Stimulated activated CD8-positive, alpha-beta memory T cell treated with anti-CD3 and anti-CD28 coated beads, Interleukin-4, amount 100 ng/mL, for 4 hours (primary cell): ENCODE measurements around the gene ZNF710.

Experiments
- DNase-seq, 2 donors: peaks; one replicate each; pipeline ENCODE4 v3.0.0-alpha.2; 2020; ENCODE audit warnings: low read depth in 2 of 2, low spot score in 1 of 2

The ZNF710 gene

DNA sequence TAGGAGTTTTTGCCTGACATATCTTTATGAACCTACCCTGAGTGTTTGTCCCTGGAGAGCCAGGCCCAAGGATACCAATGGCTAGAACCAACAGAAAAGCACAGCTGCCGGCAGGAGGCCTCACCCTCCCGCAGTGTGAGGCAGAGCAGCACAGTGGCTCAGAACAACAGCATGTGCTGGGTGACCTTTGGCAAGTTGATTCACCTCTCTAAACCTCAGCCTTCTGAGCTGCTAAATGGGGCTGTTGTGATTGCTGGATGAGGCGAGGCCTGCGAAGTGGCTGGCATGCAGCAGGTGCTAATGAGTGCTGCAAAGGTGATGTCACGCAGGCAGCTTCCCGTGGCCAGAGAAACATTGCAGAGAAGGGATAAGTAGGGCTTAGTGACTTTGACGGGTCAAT, 77.8 kb downstream of the ZNF710 start:
- no peak for DNase-seq

DNA sequence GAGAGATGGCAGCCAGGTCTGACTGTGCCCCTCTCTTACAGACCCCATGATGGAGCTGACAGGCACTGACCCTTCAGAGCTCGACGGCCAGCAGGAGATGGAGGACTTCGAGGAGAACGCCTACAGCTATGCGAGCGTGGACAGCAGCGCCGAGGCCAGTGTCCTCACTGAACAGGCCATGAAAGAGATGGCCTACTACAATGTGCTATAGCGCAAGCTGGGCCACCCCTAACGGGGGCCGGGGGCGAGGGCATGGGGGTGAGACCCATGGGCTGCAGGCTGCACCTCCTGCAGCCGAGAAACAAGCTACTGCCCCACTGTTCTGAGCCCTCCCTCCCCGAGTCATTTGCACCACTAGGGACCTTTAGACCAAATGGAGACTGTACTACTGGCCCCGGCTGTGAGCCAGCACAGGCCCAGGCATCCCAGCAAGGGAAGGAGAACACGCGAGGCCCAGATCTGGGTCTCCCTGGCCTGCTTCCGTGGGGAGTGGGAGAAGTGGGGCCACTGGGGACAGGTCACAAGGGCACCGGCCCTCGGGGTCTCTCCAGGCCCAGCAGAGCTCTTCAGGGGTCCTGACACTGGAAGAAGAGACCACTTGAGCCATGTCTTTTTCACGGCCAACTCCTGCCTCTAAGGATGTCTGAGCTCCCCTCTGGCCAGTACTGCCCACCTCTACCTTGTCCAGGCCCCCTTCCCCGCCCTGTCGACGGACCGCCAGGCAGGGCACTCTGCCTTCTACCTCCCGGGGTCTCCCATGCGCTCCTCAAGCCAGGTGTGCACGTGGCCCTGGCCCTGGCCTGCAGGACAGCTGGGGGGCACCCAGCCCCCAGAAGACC, 78.7 kb downstream of the ZNF710 start:
- no peak for DNase-seq

DNA sequence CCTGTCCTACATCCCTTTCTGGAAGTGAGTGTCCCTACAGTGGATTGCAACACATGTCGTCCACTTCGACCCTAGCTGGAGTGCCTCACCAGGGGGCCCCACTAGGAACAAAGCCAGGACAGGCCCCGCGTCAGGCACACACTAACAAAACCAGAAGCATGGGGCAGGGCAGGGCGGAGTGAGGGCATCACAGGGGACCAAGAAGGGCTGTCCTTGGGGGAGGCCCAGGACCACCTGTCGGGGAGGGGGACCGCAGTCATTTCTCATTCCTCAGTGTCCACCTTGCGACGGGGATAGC, 79.3 kb downstream of the ZNF710 start:
- no peak for DNase-seq

DNA sequence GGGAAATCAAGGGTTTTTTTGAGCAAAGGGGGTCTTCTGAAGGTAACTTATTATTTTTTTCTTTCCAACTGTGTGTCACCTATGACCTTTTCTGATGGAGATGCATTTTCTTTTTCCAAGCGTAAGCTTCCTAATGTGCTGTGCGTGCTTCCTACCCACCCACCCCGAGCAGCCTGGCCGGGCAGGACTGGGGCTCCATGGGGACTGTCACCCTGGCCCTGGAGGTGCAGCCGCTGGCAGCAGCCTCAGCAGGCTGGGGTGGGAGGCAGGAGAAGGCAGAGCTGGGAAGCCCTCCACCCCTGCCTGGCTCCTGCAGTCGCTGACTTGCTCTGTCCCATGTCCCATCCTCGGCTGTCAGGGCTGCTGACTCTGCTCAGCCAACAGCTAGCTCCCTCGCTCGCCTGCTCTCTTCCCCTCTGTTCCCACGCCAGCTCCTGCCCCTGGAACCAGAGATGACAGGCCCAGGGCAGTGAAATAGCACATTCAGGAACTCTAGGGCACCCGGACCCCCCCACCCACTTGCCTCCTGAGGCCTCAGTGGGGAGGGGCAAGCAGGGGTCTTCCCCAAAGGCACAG, 79.8 kb downstream of the ZNF710 start:
- no peak for DNase-seq

DNA sequence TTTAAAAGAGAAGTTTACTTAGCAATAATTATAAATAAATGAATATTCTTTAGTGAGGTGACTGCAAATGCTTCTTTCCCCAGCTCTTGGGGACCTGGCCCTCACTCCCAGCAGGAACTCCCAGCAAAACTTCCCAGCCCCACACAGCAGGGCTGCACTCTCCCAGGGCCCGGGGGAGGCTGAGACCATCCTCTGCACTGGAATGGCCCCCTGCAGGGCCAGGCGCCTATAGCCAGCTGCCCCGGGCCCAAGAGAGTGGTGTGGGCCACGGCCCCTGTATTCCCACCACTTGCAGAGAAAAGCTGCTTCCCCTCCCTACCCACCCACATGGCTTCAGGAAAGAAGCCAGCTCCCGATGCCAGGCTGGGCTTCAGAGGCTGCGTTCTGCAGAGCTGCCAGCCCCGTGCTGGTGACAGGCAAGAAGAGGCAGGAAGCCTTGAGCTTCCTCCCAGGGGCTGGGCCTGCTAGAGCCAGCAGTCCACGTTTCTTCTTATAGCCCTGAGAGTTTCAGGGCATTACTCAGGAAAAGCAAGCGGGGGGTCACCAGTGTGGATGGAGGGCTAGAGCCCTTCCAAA, 81.1 kb downstream of the ZNF710 start:
- DNase-seq = no peak

DNA sequence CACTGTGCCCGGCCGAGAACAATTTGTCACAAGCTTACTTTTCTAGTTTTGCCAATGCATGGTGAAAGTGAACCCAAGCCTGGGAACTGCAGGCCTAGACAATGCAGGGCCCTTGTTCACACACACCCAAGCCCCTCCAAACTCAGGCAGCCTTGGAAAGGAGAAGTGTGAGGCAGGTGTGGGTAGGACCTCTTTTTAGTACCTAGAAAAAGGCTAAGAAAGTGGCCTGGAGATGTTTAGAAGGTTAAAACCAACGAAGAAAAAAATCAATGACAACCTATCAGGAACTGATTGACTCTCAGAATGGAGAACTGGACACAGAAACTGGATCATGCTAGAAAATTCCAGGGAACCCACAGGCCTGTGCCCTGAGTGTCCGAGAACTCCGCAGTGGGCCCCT, 82.3 kb downstream of the ZNF710 start:
- DNase-seq = no peak

DNA sequence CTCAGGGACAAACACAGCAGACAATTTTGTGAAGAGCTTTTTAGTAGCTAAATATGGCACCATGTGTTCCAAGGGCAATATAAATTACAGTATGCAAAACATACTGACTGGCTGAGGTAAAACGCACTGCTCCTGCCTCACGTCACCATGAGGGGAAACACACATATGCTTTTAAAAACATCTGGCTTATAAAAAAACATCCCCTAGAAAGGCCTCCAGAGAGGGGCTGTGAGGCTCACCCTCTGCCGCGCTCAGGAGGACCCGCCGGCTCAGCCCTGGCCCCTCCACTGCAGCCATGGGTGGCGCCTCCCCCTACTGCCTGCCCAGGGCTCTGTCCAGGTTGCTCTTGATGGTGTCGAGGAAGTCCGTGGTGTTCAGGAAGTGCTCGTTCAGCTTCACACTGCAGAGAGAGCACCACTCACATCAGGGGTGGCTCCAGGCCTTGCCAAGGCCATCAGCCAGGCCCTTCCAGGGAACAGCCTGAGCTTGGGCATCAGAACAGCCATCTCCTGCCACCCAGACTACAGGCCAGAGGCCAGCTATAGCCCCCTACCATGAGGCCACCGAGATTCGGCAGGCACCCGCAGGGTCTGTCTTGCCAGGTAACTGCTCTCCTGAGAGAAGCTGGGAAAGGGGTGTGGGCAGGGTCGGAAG, 83.0 kb downstream of the ZNF710 start:
- DNase-seq = no peak

DNA sequence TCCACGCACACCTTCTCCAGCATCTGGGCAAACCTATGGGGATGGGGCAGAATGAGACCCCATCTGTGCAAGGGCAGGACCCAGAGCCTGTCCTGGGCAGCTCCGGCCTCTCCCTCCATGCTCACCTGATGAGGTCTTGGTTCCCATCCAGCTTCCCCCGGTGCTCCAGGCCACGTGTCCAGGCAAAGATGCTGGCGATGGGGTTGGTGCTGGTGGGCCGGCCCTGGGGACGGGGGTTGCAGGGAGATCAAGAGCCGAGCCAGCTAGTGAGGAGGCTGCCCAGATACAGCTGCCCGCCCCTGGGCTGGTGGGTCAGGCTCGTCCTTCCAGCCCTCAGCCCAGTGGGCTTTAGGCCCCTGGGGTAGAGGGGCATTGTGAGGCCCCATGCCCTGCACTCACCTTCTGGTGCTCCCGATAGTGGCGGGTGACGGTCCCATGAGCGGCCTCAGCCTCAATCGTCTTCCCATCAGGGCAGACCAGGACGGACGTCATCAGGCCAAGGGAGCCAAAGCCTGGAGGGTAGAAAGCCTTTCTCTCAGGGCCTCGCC, 83.8 kb downstream of the ZNF710 start:
- no peak for DNase-seq

DNA sequence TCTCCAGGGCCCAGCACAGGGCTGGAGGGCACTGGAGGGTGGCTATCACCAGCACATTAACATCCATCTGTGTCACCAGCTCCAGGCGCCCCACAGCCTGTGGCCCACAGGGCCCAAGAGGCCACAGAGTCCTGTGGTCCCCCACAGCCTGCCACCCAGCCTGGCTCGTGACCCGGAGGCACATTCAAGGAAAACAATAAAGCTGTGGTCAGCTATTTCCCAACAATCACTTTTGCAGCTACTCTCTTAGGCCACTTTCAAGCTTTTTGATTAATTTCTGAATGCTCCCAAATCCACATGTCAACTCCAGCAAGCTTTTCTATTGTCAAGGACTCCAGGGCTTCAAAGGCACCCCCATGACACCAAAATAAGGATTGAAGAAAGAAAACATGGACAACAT, 84.4 kb downstream of the ZNF710 start:
- no peak for DNase-seq

DNA sequence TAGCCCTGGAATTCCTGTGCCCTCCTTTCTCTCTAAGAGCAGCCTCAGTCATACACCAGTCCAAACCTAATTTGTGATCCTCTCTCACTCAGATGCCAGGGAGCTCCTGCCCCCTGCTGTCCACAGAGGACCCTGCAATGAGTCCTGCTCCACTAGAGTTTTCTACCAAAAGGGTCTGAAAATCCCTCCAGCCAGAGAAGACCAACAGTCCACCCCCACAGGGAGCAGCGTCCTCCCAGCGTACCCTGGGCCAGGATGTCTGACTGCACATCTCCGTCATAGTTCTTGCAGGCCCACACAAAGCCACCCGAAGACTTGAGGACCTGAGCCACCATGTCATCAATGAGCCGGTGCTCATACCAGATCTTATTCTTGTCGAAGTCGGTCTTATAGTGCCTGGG, 85.7 kb downstream of the ZNF710 start:
- DNase-seq = peak in 1 of 2 donors; percentile 21

DNA sequence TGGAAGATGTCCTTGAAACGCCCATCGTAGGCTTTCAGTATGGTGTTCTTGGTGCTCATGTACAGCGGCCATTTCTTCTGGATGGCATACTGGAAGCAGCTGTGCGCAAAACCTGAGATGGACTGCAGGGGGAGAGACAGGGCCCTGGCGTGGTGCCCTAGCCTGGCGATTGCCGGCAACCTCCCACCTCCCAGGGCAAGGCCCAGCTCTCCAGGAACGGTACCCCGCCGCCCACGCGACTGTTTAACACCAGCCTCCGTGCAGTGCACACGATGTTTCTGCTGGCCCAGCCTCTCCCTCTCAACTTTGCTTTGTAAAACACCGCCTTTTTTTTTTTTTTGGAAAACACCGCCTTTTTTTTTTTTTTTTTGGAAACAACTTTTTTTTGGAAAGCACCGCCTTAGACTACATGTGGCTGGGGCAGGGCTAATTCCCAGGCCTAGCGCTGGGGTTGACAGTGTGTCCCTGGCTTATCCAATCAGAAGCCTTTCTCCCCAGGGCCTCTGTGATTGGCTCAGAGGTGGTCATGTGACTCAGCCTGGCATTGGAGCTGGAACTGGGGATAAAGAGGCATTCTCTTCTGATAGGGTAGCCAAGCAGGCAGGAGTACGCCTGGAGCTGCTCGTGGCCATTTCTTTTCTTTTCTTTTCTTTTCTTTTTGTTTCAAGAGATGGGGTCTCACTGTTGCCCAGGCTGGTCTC, 86.5 kb downstream of the ZNF710 start:
- no peak for DNase-seq

DNA sequence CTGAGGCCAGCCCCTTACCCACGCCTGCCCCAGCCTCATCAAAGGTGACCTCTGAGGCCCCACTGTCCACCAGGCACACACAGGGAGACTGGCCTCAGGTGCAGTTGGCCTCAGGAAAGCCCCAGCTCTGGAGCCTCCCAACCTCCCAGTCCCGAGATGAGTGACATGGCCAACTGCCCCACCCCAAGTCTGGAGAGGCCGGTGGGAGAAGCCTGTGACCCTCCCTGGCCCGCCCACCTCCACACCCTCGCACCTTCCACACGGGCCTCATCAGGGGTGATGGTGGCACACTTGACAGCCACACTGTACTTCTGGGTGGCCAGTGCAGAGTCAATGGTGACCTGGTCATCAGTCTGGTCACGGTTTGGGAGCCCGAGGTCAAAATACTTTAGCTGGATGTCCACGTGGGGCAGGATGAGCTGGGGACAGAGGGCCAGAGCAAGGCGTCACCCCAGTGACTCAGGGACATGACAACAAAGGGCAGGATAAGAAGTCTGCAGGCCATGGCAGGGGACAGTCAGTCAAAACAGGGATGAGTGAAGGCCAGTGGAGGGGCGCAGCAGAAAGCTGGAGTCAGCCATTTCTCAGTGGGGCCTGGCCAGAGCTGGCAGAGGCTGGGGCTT, 89.2 kb downstream of the ZNF710 start:
- DNase-seq = no peak

DNA sequence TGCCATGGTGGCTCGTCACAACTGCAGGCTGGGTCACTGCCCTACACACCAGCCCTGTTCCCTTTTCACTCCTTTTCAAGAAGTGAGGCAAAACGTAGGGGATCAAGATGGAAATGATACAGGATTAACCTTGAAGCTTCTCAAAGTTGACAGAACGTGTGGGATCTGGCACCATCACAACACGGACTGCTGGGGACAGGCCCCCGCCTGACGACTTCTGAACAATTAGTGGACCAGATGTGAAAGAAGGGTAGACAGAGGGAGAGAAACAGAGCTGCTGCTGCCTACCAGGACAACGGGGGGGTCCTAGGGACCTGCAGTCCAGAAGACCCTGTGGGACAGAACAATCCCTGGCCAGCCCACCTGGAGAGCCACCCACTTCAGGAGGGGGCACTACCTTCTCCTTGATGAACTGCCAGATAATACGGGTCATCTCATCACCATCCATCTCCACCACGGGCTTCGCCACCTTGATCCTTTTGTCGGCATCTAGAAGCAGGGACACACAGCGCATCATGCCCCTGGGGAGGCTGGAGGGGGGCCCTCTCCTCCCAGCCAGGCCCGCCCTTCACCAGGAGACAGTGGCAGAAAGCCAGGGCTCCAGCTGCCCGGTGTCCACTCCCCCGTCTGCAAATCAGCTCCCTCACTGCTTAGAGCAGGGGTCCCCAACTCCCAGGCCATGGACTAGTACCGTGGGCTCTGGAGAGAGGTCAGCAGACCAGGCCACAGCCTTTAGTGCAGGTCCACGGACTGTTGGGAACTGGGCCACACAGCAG, 90.2 kb downstream of the ZNF710 start:
- no peak for DNase-seq

DNA sequence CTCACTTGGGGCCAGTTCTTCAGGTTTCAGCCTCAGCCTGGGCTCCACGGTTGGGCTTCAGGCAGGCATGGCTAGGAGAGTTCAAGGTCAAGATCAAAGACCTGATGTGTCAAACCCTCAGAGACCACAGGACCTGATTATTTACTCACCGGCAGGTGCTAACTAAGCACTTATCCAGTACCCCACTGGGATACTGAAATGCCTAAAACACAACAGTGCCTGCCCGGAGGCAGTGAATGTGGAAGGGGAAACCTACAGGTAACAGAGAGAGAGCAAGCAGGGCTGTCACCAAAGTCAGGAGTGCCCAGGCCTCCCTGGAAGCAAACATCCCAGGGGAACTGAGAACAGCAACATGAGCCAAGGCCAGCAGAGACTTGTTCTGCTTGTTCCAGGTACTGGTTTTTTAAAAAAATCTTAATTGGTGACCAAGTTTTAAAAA, 94.4 kb downstream of the ZNF710 start:
- no peak for DNase-seq

DNA sequence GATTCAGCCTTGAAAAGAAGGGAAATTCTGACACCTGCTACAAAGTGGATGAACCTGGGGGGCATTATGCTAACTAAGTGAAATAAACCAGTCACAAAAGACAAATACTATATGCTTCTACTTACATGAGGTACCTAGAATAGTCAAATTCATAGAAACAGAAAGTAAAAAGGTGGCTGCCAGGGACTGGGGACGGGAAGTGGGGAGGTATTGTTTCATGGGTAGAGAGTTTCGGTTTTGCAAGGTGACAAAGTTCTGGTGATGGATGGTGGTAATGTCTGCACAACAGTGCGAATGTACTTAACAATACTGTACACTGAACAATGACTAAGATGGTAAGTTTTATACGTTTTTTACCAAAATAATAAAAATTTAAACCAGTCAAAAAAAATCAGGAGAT, 96.4 kb downstream of the ZNF710 start:
- DNase-seq = peak in 1 of 2 donors; percentile 41

DNA sequence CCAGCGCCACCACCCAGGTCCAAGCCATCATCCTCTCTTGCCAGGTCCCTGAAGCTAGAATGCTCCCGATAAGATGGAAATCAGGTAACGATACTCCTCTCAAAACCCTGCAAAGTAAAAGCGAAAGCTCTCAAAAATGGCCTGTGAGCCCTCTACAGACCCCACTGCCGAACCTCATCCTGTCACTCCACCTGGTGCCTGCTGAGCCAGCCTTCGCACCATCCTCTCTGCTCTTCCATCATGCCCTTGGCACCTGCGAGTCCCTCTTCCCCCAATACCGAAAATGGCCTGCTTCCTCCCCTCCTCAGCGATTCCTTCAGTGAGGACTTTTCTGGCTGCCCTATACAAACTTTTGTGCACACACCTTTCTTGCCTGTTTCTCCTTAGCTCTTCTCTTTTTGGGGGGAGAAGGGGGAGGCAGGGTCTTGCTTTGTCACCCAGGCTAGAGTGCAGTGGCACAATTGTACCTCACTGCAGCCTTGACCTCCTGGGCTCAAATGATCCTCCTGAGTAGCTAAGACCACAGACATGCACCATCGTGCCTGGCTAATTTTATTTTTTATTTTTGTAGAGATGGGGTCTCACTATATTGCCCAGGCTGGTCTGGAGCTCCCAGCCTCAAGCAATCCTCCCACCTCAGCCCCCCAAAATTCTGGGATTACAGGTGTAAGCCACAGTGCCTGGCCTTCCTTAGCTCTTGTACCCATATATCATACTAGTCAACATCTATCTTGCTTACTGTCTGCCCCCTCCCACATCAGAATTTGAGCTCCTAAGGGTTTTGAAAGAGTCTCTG, 98.1 kb downstream of the ZNF710 start:
- no peak for DNase-seq

DNA sequence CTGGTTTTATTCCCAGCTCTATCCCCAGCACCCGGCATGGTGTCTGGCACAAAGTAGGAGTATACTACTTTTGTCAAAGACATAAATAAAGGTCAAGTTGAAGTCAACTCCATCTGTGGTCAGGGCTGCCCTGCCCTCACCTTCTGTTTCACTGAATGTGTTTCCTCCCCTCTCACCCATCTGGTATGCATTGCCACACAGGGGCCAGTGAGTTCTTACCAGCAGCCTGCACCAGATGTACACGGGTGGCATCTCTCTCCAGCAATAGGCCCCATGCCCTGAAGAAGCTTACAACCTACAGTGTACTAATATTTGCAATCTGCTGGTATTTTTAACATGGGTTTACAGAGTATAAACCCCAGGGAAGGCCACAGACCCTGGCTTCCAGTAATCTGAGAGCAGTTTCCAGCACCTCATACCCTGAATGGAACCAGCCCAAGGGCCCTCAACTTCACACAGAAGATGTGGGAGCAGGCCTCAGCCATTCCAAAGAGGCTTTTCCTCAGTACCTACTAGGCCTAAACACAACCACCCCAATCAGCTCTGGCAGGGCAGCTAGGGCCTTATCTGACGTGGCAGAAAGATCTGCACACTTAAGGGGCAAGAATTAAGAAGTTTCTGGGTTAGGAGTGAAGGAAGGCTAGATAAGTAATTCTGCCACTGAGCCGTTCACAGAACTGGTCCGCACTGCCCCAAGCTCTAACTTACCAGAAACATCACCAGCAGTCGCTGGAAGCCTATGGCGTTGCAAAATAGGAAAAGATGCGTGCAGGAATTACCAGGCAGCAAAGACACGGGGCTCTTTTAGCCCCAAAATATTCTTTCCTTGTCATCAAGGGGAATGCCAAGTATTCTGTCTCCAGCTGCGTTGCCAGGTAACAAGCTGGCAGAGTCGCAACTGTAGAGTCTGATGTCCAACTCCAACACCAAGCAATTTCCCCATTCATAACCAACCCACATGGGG, 99.0 kb downstream of the ZNF710 start:
- DNase-seq = no peak
